GM18868 (cell line): ENCODE measurements around the gene GPR63.

Experiments used
- ATAC-seq: cut with Tn5 transposase; IDR thresholded peaks from one replicate; pipeline ENCODE4 v1.9.1; 2021; ENCODE audit warnings: mild to moderate bottlenecking, moderate library complexity; ENCODE audit not compliant: unreplicated experiment

The GPR63 gene

DNA sequence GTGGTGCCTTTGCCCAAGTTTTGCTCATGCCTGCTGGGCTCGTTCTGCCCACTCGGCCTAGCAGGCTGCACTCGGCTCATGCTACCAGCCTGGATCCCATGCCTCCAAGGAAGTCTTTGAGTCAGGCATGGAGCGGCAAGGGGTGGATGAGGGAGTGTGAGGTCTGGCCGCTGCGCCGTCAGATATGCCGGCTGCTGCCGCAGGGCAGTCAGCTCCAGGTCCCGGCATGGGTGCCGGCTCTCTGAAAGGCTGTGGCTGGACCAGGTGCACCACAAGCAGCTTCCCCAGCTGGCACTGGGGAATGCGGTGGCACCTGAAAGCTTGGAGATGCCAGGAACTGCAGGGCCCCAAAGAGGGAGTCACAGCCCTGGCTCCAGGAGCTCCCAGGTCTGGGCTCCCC is 75.5 kb downstream of the GPR63 start:
- ATAC-seq = no peak

DNA sequence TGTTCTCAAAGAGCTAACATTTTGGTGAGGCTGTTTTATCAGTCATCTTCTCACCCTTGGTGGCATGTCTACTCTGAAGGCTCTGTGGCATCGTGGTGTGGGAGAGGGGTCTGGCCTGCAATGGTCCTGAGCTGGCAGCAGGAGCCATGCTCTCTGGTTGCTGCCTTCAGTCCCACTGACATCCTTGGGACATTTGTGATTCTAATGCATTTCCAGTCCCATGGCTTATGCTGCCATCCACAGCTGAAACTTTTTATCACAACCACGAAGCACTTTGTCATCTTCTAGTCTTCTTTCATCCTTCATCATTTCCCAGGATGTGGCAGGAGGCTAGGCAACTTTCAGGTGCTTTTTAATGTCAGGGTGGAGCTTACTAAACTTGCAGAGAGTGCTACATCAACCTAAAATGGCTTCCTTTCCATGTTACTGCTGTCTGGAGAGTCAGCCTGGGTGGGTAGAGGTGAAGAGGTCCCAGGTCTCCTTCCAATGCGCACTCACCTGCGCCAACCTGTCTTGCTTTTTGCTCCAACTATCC is 77.1 kb downstream of the GPR63 start:
- ATAC-seq = no peak

- ATAC-seq = no peak
Measured at GRCh38 chr6:96755096-96755495, 82.2 kb downstream of the GPR63 start.

- ATAC-seq = no peak
Measured at GRCh38 chr6:96749891-96750290, 87.4 kb downstream of the GPR63 start.
